Bronchial epithelial cell (primary cell): Measurements from ENCODE around the gene SOX2. TPM values are rescaled to one million over a fixed set of nuclear protein-coding genes. Genes with fewer than 3 reads are reported as not detected.

Experiments
- DNase-seq: peaks from one replicate; pipeline ENCODE4 v3.0.0-alpha.2; 2010; ENCODE audit warnings: low read depth
- FAIRE-seq: peaks from 2 replicates; lab custom pipeline; 2011; peaks lifted over from hg19 to GRCh38; lab: Jason Lieb, UNC
- H3K27me3 ChIP-seq: 2 replicates; pipeline ENCODE4 v1.5.1; 2011; ENCODE audit warnings: low read length; ENCODE audit not compliant: control insufficient read depth, insufficient read depth
- H3K36me3 ChIP-seq: 2 replicates; pipeline ENCODE4 v1.5.1; 2011; ENCODE audit warnings: low read length; ENCODE audit not compliant: control insufficient read depth, insufficient read depth
- H3K4me3 ChIP-seq: 2 replicates; pipeline ENCODE4 v1.5.1; 2011; ENCODE audit warnings: mild to moderate bottlenecking, low read depth, low read length, control low read depth
- total RNA-seq: library from RNA; depleted of rRNA; stranded (reverse); fragments of >200 nt; gene quantifications from 2 replicates; pipeline ENCODE4 v1.2.1, GENCODE V29; 2014
- TF ChIP-seq, protein P1 (sequence below): IDR thresholded peaks from 2 replicates; pipeline ENCODE4 v1.5.1; 2011; ENCODE audit warnings: mild to moderate bottlenecking, moderate library complexity, low read length, control low read depth, inconsistent platforms; ENCODE audit not compliant: insufficient read depth, severe bottlenecking

SOX2 gene
- total RNA-seq, 1 donor from 2014 or later = 4.5 TPM

DNA sequence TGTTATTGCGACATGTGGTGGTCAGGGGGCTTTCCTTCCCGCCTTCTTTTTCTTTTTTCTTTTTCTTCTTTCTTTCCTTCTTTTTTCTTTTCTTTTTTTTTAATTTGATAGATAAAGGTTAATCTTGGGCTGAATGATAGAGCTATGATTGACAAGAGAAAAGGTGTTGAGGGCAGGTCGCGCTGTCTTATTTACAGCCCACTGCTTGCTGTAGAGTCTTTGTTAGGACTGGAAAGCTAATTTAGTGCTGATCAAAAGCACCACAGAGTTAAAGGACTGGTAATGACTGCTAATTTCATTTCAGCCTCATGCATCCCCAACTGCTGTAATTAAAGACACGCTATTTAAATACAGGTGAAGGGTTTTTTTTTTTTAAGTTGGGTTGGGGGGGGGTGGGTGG, 10.6 kb upstream of the SOX2 start:
- Histone ChIP-seq H3K4me3 (no peak overlapping the region), H3K27me3 (no peaks in the 10 kb centered on the region), H3K36me3 (no peaks in the 10 kb centered on the region)
- DNase-seq (no peak), FAIRE-seq (no peak)
- TF ChIP-seq, protein P1, sequence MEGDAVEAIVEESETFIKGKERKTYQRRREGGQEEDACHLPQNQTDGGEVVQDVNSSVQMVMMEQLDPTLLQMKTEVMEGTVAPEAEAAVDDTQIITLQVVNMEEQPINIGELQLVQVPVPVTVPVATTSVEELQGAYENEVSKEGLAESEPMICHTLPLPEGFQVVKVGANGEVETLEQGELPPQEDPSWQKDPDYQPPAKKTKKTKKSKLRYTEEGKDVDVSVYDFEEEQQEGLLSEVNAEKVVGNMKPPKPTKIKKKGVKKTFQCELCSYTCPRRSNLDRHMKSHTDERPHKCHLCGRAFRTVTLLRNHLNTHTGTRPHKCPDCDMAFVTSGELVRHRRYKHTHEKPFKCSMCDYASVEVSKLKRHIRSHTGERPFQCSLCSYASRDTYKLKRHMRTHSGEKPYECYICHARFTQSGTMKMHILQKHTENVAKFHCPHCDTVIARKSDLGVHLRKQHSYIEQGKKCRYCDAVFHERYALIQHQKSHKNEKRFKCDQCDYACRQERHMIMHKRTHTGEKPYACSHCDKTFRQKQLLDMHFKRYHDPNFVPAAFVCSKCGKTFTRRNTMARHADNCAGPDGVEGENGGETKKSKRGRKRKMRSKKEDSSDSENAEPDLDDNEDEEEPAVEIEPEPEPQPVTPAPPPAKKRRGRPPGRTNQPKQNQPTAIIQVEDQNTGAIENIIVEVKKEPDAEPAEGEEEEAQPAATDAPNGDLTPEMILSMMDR = no peak

DNA sequence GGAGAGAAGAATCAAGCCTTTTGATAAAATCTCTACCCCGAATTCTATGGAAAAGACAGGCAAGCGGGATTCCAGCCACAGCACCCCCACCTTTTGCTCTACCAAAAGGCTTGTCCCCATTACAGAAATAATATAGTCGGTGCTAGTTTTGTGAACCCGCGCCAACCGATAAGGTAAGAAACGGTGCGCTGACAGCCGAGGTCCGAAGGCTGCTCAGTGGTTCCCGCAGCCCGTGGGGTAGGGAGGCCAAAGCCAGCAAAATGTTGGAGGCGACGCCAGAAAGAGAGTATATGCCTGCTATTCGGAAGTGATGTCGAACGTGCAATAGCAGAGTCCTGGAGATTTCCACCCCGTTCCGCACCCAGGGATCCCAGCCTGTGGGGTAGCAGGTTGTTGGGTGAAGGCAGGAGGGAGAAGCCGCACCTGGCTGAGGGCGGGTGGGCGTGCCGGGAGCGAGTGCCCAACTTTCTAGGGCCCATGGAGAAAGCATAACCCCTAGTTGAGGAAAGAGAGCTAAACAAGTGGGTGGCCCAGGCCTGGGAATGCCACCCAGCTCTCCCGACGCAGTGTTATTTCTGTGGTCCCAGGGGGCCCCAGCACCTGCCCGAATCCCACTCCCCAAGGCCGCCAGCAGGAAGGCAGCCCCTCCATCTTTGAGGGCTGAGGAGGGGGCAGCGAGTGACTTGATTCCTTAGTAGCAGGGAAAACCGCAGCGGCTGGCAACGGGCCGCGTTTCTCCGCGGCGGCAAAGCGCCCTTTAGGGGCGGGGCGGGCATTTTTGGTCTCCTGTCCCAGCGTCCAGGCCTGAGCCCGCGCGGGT, 7.9 kb upstream of the SOX2 start:
- TF ChIP-seq, protein P1 = no peak
- no peaks in the 10 kb centered on the region for H3K27me3 ChIP-seq
- H3K4me3 ChIP-seq = no peak overlapping the region
- FAIRE-seq = no peak
- H3K36me3 ChIP-seq = no peaks in the 10 kb centered on the region
- DNase-seq = no peak

DNA sequence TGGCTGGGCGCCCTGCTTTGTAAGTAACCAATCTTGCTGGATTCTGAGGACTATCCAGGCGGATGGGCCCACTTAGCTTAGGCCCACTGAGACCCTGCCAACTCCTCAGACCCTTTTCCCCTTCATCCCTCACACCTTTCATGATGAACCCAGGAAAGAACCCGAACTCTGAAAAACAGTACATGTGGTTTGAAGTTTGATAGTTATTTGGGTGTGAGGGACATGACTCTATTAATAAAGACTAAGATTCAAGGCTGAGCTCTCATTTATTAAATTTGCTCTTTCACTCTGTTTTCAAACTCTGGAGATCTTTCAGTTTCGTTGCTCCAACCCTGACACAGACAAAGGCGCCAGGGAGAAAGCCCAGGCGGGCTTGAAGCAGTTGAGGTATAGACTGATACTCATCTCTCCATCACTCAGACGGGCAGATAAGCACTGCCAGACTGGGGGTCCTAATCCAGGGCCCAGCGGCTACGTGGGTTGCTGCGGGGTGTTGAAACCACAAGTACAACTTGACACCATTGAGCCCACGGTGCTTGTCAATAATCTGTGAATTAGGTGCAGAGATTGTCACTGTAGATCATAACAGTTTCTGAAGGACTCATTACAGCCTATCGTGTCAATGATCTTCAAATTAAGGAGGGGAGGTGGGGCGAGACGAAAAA, 7.2 kb upstream of the SOX2 start:
- no peaks in the 10 kb centered on the region for H3K36me3 ChIP-seq
- no peak for DNase-seq
- no peak for FAIRE-seq
- H3K4me3 ChIP-seq = no peak overlapping the region
- TF ChIP-seq, protein P1 = no peak
- no peaks in the 10 kb centered on the region for H3K27me3 ChIP-seq

DNA sequence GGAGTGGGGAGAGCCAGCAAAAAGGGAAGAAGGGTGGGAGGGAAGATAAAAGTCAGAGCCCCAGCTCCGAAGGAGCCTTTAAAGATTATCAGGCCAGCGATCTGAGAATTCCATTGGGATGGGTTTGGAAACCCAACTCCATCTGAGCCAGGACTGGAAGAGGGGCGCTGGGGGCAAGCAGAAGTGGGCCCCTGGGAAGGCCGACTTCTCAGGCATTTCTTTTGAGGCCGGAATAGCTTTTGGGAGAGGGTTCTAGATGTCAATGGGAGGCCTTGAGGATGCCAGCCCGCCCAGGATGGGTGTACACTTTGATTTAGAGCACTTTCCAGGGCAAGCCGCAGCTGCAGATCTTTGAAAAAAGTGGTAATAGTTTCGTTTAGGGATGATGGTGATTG, 6.6 kb upstream of the SOX2 start:
- Histone ChIP-seq H3K36me3 (no peaks in the 10 kb centered on the region), H3K4me3 (no peak overlapping the region), H3K27me3 (no peaks in the 10 kb centered on the region)
- TF ChIP-seq, protein P1 = no peak
- DNase-seq (no peak), FAIRE-seq (no peak)

DNA sequence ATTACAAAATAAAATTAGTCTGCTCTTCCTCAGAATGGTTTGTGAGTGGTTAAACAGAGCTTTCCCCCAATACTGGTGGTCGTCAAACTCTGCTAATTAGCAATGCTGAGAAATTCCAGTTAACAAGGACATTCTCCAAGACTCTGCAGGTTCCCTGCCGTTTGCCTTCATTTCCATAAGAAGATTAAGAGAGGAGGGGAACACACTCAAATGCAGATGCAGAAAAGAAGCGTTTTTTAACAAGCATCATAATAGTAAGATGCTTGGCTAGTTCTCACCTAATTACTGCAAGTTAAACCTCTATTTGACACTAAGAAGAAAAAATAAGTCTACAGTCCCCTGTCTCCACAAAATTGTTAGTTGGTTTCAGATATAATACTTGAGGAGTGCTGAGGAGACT, 3.7 kb upstream of the SOX2 start:
- DNase-seq (no peak), FAIRE-seq (no peak)
- Histone ChIP-seq H3K27me3 (no peaks in the 10 kb centered on the region), H3K4me3 (no peak overlapping the region), H3K36me3 (no peaks in the 10 kb centered on the region)
- TF ChIP-seq, protein P1 = no peak
